Endothelial cell of umbilical vein (primary cell): ENCODE results near the gene SEMA7A. TPM values are rescaled to one million over a fixed set of nuclear protein-coding genes. Genes with fewer than 3 reads are reported as not detected.

Experiments
- BruUV-seq: library from RNA; stranded (reverse); fragments of 400-500 nt; replicated peaks from 2 replicates; lab custom pipeline; 2021; lab: Mats Ljungman, UMichigan
- CTCF ChIA-PET: fragments of 300-600, 350-600 bp; sonication (Branson Sonifier 250); formaldehyde crosslinking; loops from one replicate; lab custom pipeline; 2021; ENCODE audit warnings: antibody characterized with exemption, inconsistent platforms; lab: Charles Lee
- POLR2A ChIA-PET: fragments of 300-600, 350-600 bp; sonication (Branson Sonifier 250); formaldehyde crosslinking; loops from one replicate; lab custom pipeline; 2021; ENCODE audit warnings: antibody characterized with exemption, inconsistent platforms; lab: Charles Lee
- DNase-seq: peaks from one replicate; pipeline ENCODE4 v3.0.0-alpha.2; 2011; ENCODE audit warnings: low read depth, low spot score
- FAIRE-seq: peaks from 2 replicates; lab custom pipeline; 2011; peaks lifted over from hg19 to GRCh38; lab: Jason Lieb, UNC
- H2AFZ ChIP-seq: 2 replicates; pipeline ENCODE4 v1.6.0; 2012; ENCODE audit warnings: low read depth, low read length, control low read depth, inconsistent platforms
- H3K27ac ChIP-seq: 2 replicates; pipeline ENCODE4 v1.5.1; 2011; ENCODE audit warnings: low read depth, mild to moderate bottlenecking, control low read depth, low read length, moderate library complexity; ENCODE audit not compliant: insufficient read depth
- H3K27me3 ChIP-seq, 2 experiments: 2 replicates each; pipeline versions ENCODE4 v1.6.0 to v1.6.1; 2011; ENCODE audit warnings: low read length in 2 of 2, mixed read lengths in 1 of 2; ENCODE audit not compliant: control insufficient read depth in 2 of 2, insufficient read depth in 2 of 2
- H3K36me3 ChIP-seq, 2 experiments: 2 replicates in 1 of 2; 3 replicates in 1 of 2; pipeline ENCODE4 v1.5.1; 2011; ENCODE audit warnings: low read length in 2 of 2, mild to moderate bottlenecking in 1 of 2, moderate library complexity in 1 of 2; ENCODE audit not compliant: control insufficient read depth in 2 of 2, insufficient read depth in 2 of 2; ENCODE audit errors: extremely low read depth in 1 of 2
- H3K4me1 ChIP-seq: 3 replicates; pipeline ENCODE4 v1.5.1; 2011; ENCODE audit warnings: mild to moderate bottlenecking, low read length; ENCODE audit not compliant: control insufficient read depth, insufficient read depth; ENCODE audit errors: extremely low read depth
- H3K4me2 ChIP-seq: 2 replicates; pipeline ENCODE4 v1.6.1; 2011; ENCODE audit warnings: low read length, control low read depth, mixed read lengths; ENCODE audit not compliant: insufficient read depth
- H3K4me3 ChIP-seq, 3 experiments: fragments of 200-600 bp in 1 of 3; sonication (generic), shearing (Covaris generic) in 1 of 3; replicated peaks in 1 of 3; 2 replicates each; pipeline ENCODE4 v1.5.1; 2011 to 2016; ENCODE audit warnings: control low read depth in 3 of 3, low read length in 3 of 3, mild to moderate bottlenecking in 2 of 3, inconsistent platforms in 1 of 3, low read depth in 1 of 3, moderate library complexity in 1 of 3; ENCODE audit not compliant: insufficient read depth in 1 of 3
- H3K79me2 ChIP-seq: 2 replicates; pipeline ENCODE4 v1.6.0; 2012; ENCODE audit warnings: low read length, inconsistent platforms; ENCODE audit not compliant: control insufficient read depth, insufficient read depth
- H3K9ac ChIP-seq: replicated peaks from 2 replicates; pipeline ENCODE3; 2011; ENCODE audit warnings: low read length, control low read depth; ENCODE audit not compliant: insufficient read depth; ENCODE audit errors: extremely low read depth
- H3K9me1 ChIP-seq: replicated peaks from 3 replicates; pipeline ENCODE4 v1.6.0; 2011; ENCODE audit warnings: mild to moderate bottlenecking, low read length; ENCODE audit not compliant: control insufficient read depth, insufficient read depth; ENCODE audit errors: extremely low read depth
- H3K9me3 ChIP-seq: replicated peaks from 2 replicates; pipeline ENCODE4 v1.5.1; 2012; ENCODE audit warnings: low read length, inconsistent platforms; ENCODE audit not compliant: control insufficient read depth, insufficient read depth
- H4K20me1 ChIP-seq: replicated peaks from 2 replicates; pipeline ENCODE3; 2011; ENCODE audit warnings: mild to moderate bottlenecking, low read length; ENCODE audit not compliant: control insufficient read depth, insufficient read depth; ENCODE audit errors: extremely low read depth
- EZH2 ChIP-seq: IDR thresholded peaks from 2 replicates; pipeline ENCODE4 v1.6.1; 2012; ENCODE audit warnings: borderline replicate concordance, low read depth, mild to moderate bottlenecking, moderate library complexity, low read length, inconsistent platforms; ENCODE audit not compliant: severe bottlenecking
- FOS ChIP-seq: IDR thresholded peaks from 2 replicates; pipeline ENCODE4 v1.6.1; 2011; ENCODE audit warnings: mild to moderate bottlenecking, low read length, moderate library complexity, borderline replicate concordance; ENCODE audit not compliant: insufficient read depth
- GATA2 ChIP-seq: IDR thresholded peaks from 2 replicates; pipeline ENCODE4 v1.7.0; 2011; ENCODE audit warnings: low read depth, mild to moderate bottlenecking, moderate library complexity, mixed read lengths, low read length; ENCODE audit not compliant: insufficient read length, insufficient read depth
- JUN ChIP-seq: IDR thresholded peaks from 2 replicates; pipeline ENCODE4 v1.6.1; 2011; ENCODE audit warnings: borderline replicate concordance, low read depth; ENCODE audit not compliant: insufficient read length, insufficient read depth
- MAX ChIP-seq: IDR thresholded peaks from 2 replicates; pipeline ENCODE4 v1.6.1; 2011; ENCODE audit not compliant: insufficient read depth, insufficient read length
- MYC ChIP-seq: IDR thresholded peaks from one replicate; pipeline ENCODE4 v1.6.1; 2011; ENCODE audit warnings: mild to moderate bottlenecking, low read depth, low read length
- POLR2A ChIP-seq: IDR thresholded peaks from 2 replicates; pipeline ENCODE4 v1.6.1; 2012; ENCODE audit warnings: low read depth, mild to moderate bottlenecking, control low read depth, low read length
- POLR2AphosphoS5 ChIP-seq: IDR thresholded peaks from 2 replicates; pipeline ENCODE4 v1.6.1; 2012; ENCODE audit warnings: low read depth, mild to moderate bottlenecking, control low read depth, low read length, moderate library complexity; ENCODE audit not compliant: insufficient read depth
- dilution Hi-C: fragments of 300-500 bp; cut with MboI; formaldehyde crosslinking; loops from one replicate; pipeline ENCODE4 v1.15.0; 2019; ENCODE audit warnings: low sequenced_read_pairs; ENCODE audit not compliant: extremely low pct_ligation_motif_present
- intact Hi-C: fragments of 100-400 bp; cut with micrococcal nuclease; formaldehyde crosslinking; loops from one replicate; pipeline ENCODE4 v1.10.0; 2022
- polyA plus RNA-seq, 4 experiments: library from polyadenylated mRNA; depleted of rRNA in 3 of 4; stranded (reverse) in 3 of 4; unstranded in 1 of 4; fragments of >200 nt; gene quantifications; 2 replicates each; pipeline versions ENCODE4 v1.2.1 to v1.2.3, GENCODE V29; 2011 to 2012; ENCODE audit warnings: missing spikeins in 1 of 4
- total RNA-seq: library from RNA; stranded (reverse); gene quantifications from 2 replicates; pipeline ENCODE4 v1.2.3, GENCODE V29; 2021
- TF ChIP-seq, protein P1 (sequence below), 2 donors: IDR thresholded peaks; 1 replicate in 1 of 2; 2 replicates in 1 of 2; pipeline ENCODE4 v1.5.1; 2011; ENCODE audit warnings: low read length in 2 of 2, mild to moderate bottlenecking in 2 of 2, moderate library complexity in 2 of 2, control low read depth in 1 of 2, inconsistent platforms in 1 of 2, low read depth in 1 of 2; ENCODE audit not compliant: insufficient read depth in 1 of 2; ENCODE audit errors: extremely low read depth in 1 of 2

SEMA7A gene
- total and polyA plus RNA-seq, 2 donors (not counting 3 experiments of a cell fraction or from before 2014, with no cell fraction given) = 1.7 to 2.0 TPM

GRCh38 chr15:74396445-74397238 lies 37.1 kb downstream of the SEMA7A start:
- Histone ChIP-seq H3K9me1 (no peaks in the 10 kb centered on the region), H3K36me3 (no peaks in the 10 kb centered on the region), H3K9ac (no peak overlapping the region), H3K27me3 (peaks cover 0 to under 1% of the 10 kb centered on the region in 2 experiments), H2AFZ (no peak overlapping the region), H4K20me1 (no peaks in the 10 kb centered on the region), H3K9me3 (no peaks in the 10 kb centered on the region), H3K4me3 (no peak overlapping the region), H3K4me2 (no peak overlapping the region), H3K27ac (no peak overlapping the region), H3K79me2 (no peaks in the 10 kb centered on the region), H3K4me1 (peaks cover 3% of the 10 kb centered on the region)
- TF ChIP-seq FOS = peak; percentile 22
- no peak for TF ChIP-seq MYC
- ChIA-PET CTCF (interaction anchor here (1.3 kb wide), 1 partner anchor 12 kb away, joined by 3 read pairs; no protein-coding TSS in a partner anchor), POLR2A (no interaction called here)
- FAIRE-seq = no peak
- DNase-seq = no peak
- dilution Hi-C loops (no loop called here), intact Hi-C loops (no loop called here)
- BruUV-seq = no TSS peak

DNA sequence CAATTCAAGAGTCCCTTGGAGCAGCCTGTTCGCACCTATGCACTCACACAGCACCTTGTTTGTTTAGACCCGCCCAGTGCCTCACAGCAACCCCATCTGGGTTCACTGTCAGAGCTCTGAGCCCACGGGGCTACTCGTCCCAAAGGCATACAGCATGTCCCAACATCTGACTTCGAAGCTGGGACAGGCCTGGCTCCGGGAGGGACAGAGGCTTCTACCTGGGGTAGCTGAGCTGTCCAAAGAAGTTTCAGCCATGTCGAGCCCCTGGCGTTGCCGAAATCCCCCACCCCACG lies 37.7 kb downstream of the SEMA7A start:
- POLR2A ChIA-PET = no interaction called here
- DNase-seq (no peak), FAIRE-seq (no peak)
- Histone ChIP-seq H3K27ac (no peak overlapping the region), H3K4me3 (no peak overlapping the region), H2AFZ (no peak overlapping the region), H3K4me1 (peaks cover 3% of the 10 kb centered on the region), H4K20me1 (no peaks in the 10 kb centered on the region), H3K9me3 (no peaks in the 10 kb centered on the region), H3K9ac (no peak overlapping the region), H3K27me3 (no peaks in the 10 kb centered on the region), H3K9me1 (no peaks in the 10 kb centered on the region), H3K4me2 (no peak overlapping the region), H3K79me2 (no peaks in the 10 kb centered on the region), H3K36me3 (no peaks in the 10 kb centered on the region)
- intact Hi-C loops (no loop called here), dilution Hi-C loops (no loop called here)
- CTCF ChIA-PET = interaction anchor here (1.3 kb wide), 1 partner anchor 12 kb away, joined by 3 read pairs; no protein-coding TSS in a partner anchor
- BruUV-seq = no TSS peak
- TF ChIP-seq MYC = no peak
- no peak for TF ChIP-seq GATA2
- no peak for TF ChIP-seq EZH2
- TF ChIP-seq, protein P1, sequence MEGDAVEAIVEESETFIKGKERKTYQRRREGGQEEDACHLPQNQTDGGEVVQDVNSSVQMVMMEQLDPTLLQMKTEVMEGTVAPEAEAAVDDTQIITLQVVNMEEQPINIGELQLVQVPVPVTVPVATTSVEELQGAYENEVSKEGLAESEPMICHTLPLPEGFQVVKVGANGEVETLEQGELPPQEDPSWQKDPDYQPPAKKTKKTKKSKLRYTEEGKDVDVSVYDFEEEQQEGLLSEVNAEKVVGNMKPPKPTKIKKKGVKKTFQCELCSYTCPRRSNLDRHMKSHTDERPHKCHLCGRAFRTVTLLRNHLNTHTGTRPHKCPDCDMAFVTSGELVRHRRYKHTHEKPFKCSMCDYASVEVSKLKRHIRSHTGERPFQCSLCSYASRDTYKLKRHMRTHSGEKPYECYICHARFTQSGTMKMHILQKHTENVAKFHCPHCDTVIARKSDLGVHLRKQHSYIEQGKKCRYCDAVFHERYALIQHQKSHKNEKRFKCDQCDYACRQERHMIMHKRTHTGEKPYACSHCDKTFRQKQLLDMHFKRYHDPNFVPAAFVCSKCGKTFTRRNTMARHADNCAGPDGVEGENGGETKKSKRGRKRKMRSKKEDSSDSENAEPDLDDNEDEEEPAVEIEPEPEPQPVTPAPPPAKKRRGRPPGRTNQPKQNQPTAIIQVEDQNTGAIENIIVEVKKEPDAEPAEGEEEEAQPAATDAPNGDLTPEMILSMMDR (IDR thresholded peaks at IDR 0.05; ENCODE audit: extremely low read depth in 1 of 2, insufficient read depth in 1 of 2, low read depth in 1 of 2, low read length in 2 of 2) = no peak
- no peak for TF ChIP-seq JUN
- no peak for TF ChIP-seq MAX
- TF ChIP-seq POLR2AphosphoS5 = no peak
- TF ChIP-seq FOS = no peak
- TF ChIP-seq POLR2A = no peak
